ENCODE results near the gene SLC35A3.
"Not testable (repeated sequence)": the region's sequence is repeated elsewhere in the genome, so short reads cannot be mapped to it uniquely, and the experiment has no call there.

The SLC35A3 gene

DNA sequence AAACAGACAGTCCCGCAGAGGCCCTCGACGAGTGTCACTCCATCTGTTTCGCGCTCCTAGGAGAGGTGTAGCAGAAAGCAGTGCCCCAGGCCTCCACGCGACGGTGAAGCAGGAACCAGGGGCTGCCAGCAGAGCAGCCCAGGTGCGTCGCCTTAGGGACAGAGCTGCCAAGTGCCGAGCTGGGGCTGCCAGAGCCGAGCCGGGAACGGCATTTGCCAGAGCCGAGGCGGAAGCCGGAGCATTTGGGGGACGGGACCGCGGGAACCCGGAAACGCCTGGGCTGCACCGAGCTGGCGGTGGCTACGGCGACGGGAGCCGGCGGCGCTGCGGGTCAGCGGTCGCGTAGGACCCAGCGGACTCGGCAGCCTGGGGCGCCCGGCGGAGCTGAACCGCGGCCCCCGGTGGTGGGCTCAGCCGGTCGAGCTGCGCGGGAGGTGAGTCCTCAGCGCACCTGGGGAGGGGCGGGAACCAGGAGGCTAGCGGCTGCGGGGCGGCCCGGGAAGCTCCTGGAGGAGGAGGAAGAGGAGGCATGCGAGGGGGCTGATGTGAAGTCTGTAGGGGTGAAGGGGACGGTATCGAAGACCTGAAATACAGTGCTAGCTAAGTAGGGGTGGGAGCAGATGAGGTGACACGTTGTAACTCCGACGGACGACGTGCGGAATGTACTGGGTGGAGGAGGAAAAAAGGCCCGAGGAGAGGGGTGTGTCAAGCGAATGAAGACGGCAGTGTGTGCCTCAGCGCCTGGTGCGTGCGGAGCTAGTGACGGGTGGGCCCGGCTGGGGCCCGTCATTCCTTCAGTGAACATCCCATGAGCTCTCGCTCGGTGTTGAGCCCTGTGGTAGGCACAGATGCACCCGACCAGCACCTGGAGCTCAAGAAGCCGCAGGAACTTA is at the start of gene SLC35A3:
TSS of gene SLC35A3 (plus strand) at position 268 of the 893 bp plus-strand sequence. CDS start 23,559 bp downstream, outside the sequence.
- peak; percentile 81 for DNase-seq

DNA sequence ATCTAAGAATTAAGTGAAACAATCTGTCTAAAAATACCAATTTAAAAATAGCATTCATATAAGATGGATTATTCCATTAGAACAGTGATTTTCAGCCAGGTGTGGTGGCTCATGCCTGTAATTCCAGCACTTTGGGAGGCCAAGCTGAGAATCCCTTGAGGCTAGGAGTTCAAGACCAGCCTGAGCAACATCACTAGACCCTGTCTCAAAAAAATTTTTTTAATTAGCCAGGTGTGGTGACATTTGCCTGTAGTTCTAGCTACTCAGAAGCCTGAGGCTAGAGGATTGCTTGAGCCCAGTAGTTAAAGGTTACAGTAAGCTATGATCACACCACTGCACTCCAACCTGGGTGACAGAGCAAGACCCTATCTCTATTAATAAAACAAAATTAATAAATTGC is 35.0 kb upstream of the SLC35A3 start:
- DNase-seq = no peak

DNA sequence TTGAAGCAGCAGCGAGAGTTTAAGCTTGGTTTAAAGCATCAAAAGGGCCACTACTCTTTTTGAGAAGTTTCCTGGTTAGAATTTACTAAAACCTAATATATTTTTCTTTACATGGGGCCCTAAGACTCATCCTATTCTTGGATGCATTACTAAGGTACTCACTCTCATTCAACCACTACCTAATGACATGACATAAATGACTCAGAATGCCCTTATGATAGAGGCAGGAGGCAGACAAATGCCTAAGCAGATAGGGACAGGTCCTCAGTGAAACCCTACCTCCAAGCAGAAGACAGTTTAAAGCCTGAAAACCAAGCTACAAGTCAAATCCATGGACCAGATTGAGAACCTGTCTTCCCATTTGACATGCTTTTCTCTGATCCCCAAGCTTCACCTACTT is 34.3 kb upstream of the SLC35A3 start:
- no peak for DNase-seq

DNA sequence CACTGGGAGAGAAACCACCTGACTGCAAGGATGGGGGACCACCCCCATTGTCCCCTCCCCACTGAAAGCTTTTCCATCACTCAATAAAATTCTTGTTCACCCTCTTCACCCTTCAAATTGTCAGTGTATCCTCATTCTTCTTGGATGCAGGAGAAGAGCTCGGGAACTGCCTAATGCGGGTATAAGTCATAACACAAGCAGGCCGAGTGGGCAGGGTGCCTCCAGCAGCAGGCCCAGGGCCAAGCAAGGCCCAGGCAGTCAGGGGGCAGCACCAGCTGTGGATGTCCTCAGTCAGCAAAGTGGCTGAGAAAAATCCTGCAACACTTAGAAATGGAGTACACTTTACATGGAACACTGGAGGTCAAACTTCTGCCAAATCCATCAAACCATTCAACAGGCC is 33.7 kb upstream of the SLC35A3 start:
- no peak for DNase-seq

DNA sequence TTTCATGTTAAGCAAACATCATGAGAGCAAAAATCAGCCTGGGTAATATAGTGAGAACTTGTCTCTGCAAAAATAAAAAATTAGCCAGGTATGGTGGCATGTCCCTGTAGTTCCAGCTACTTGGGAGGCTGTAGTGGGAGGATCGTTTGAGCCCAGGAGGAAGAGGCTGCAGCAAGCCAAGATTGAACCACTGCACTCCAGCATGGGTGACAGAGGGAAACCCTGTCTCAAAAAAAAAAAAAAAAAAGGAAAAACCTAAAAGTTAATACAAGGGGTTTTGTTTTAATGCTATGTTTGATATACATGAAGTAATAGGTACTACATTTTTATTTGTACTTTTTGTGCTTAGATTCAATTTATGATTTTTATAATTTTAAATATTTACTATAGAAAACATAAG is 27.1 kb upstream of the SLC35A3 start:
- no peak for DNase-seq

DNA sequence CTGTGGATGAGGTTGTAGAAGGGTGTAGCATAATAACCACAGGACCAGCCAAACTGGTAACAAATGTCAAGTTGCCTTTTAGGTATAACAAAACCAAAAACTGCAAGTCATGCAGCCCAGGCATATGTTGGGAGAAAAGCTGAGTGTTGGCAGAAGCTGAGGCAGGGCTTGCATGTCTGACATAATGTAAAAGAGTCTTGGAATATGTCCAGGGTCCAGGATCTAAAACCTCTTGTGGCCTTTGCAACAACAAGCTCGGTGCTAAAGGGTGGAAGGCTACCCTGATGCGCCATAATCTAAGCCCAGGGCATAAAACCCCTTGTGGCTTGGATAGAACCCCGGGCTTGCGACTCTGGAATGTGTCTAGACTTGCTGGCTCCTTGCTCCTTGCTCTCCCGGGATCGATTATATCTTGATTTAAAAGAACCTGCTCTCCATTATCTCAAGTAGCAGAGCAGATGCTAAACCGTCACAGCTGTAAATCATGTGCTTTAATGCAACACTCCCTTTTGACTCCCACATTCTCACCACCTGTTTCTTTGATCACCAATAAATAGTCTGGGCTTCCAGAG is 26.5 kb upstream of the SLC35A3 start:
- DNase-seq = no peak

DNA sequence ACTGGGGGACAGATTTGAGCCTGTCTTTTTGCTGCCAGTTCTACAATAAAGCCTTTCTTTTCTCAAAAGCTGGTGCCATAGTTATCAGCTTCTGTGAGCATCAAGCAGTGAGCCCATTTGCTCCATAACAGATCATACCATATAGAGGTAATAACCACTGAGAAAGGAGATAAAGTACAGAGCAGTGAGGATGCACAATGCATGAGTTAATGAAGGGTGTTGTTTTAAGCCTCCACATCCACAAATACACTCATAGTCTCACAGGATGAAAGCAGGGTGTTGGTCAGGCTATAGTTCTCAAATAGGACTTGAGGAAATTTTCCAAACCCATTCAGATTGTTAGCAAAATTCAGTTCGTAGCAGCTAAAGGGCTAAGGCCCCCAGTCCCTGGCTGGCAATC is 25.6 kb upstream of the SLC35A3 start:
- no peak for DNase-seq

DNA sequence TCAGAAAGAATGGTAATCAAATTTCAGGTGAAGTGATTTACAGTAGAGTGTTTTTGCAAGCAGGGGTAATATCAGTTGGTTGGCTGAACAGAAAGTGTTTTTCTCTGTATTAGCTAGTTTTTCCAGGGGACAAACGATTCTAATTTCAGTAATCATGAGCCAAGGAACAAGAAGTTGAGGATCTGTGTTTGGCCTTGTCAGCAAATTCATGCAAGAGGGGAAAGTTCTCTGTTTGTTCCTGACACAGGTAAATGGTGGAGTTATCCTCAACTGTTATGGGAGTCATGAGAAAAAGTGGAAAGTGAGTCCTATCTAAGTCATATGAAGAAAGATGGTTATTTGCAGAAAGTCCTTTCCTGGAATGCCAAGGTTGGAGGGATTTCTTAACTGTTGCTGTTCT is 24.6 kb upstream of the SLC35A3 start:
- DNase-seq = no peak

DNA sequence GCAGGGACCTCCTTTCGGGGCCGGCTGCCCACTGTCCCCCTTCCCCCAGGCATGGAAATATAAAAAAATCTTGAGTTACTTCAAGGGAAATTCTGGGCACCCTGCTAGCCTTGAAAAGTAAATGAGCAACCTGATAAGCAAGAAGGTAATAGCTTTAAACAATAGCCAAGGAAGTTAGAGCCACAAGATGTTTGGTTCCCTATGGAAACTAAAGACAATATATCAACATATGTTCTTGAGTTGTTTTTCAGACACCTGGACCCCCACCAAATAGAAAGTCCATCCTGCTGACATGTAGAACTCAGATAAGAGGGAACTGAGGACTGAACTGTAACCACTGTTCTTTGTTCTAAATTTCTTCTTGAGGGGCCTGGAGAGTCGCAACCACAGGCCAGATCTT is 19.3 kb upstream of the SLC35A3 start:
- no peak for DNase-seq

DNA sequence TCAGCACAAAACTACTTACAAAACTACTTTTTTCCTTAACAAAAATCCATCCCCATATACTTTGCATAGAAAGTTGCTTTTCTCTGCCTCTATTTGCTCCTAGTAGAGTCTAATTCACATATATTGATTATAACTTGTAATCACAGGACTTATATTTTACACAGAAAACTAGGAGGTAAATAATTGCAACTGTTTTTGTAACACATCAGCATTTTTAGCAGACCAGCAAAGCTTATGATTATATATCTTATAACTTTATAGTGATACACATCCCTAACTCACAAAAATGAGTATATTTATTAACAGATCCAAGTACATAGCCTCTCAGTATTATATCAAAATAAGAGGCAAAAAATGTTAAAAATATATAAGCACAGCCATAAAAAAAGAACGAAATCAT is 17.3 kb upstream of the SLC35A3 start:
- DNase-seq = no peak

DNA sequence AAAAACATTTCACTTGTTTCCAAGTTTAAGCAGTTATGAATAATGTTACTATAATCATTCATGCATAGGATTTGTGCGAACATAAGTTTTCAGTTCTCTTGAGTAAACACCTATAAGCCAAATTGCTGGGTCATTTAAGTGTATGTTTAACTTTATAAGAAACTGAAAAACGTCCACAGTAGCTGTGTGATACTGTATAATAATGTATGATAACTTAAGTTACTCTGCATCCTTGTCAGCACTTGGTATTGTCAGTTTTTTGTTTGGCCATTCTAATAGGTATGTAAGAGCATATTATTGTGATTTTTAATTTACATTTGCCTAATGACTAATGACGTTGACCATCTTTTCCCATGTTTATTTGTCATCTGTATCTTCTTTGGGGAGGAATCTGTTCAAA is 14.4 kb upstream of the SLC35A3 start:
- DNase-seq = no peak

DNA sequence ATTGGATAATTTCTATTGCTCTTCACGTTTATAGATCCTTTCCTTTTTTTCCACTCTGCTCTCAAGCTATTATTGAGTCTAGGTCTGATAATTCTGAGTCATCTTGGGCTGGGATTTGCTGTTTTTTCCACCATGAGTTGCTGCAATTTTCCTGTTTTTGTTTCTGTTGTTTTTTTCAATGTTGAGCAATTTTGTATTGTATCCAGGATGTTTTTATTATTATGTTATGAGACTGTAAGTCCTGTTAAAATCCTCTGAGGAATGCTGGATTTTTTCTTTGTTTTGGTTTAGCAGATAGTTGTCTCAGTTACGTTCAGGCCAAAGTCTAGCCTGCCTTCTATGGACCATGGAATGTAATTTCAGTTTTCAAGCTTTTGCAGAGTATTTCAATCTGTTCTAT is 13.0 kb upstream of the SLC35A3 start:
- no peak for DNase-seq

DNA sequence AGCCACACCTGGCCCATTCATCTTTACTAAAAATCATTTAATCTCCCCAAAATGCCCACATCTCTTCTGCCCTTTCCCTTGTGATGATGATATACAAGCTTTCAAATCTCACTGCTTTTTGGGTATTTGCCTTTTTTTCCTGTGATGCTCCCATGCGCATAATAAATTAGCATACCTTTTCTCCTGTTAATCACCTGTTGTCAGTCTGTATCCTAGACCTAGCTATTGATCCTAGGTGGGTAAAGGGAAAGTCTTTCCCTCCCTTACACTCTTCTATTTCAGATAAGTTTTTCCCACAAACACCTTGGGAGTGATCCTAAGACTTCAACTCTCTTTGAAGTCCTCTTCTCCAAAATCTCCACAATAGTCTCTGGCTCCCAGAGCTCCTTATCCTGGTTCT is 12.0 kb upstream of the SLC35A3 start:
- DNase-seq = no peak

DNA sequence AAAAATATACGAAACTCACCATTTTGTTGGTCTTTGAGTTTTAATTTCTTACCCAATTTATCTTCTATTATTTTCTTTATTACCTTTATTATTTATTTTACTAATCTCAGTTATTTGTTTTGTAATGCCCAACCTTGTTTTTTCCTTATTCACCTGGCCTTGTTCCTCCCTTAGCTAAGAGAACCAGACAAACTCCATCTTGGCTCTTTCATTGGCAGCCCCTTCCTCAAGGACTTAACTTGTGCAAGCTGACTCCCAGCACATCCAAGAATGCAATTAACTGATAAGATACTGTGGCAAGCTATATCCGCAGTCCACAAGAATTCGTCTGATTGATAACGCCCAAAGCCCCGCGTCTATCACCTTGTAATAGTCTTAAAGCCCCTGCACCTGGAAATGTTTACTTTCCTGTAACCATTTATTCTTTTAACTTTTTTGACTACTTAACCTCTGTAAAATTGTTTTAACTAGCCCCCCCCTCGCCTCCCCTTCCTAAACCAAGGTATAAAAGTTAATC is 10.5 kb upstream of the SLC35A3 start:
- DNase-seq = not testable (repeated sequence)

DNA sequence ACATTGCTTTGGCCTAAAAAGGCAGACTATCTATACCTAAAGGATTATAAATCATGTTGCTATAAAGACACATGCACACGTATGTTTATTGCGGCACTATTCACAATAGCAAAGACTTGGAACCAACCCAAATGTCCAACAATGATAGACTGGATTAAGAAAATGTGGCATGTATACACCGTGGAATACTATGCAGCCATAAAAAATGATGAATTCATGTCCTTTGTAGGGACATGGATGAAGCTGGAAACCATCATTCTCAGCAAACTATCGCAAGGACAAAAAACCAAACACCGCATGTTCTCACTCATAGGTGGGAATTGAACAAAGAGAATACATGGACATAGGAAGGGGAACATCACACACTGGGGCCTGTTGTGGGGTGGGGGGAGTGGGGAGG is 9.5 kb upstream of the SLC35A3 start:
- not testable (repeated sequence) for DNase-seq

DNA sequence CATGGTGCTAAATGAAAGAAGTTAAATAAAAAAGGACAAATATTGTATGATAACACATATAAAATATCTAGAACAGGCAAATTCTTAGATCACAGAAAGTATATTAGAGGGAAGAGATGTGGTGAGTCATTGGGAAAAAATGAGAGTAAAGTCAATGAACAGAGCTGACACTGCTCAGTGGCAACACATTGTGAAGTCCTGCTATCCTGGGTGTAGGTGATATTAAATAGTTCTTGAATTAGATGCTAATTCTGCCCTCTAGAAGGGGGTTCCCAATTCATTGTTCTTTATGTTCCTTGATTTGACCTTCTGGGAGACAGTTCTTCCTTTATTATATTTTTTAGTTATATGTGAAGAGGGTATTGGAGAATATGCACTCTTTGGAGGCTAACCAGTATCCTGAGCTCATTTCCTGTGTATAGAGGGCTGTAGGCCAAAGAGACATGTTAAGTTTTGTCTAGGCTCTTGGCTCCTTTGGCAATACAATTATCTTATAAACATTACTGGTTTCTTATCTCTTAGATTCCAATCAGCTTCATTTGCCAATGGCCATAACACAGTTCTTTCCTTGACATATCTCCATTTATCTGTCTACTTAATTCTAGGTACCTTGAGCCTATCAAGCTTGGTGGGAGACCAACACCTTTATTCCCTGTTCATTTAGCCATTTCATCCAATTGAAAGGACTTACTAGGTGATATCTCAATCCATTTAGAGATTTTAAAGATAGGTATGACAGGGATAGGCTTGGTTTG is 6.6 kb upstream of the SLC35A3 start:
- DNase-seq = no peak

DNA sequence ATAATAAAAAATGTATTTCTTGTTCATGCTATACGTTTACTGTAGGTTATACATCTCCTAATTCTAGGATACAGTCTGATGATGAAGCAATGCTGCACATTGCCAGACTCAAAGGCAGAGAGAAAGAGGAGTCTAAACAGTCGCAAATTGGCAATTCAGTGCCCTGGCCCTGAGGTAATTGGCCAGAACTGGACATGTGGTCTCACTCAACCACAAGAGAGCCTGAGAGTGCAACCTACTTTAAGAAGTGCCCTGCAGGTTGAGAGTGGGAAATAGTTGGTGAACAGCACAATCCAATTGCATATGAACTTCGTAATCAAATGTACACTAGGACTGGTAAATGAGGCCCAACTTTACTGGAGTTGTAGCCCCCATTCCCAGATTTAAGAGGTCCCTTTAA is 5.0 kb upstream of the SLC35A3 start:
- DNase-seq = no peak

DNA sequence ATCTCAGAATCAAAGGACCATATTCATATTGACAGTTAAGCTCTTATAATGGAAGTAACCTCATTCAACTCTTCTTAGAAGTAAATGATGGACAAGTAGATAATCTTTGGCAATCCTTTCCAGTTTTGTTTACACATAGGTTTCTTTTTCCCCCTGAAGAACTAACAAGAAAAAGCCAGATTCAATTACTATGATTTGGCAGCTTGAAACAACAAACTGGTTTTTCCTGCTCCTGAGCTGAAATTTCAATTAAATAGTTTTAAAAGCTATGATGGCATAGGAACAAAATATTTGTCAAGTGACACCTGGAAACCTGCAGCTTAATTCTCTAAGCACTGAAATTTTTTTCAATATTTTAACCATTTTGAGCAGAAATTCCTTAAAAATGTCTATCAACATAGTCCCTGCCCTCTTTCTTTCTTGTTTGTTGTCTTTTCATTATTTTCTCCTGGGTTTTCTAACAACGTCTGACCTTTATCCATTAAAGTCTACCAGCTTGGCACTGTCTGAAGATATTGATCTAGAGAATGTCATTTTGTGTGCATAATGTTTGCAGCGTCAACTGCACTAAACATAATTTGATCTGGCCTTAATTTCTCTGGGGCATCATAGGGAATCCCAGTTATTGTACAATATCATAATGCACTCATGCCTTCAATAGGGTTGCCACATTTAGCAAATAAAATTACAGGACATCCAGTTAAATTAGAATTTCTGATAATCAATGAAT is 4.0 kb upstream of the SLC35A3 start:
- DNase-seq = no peak

DNA sequence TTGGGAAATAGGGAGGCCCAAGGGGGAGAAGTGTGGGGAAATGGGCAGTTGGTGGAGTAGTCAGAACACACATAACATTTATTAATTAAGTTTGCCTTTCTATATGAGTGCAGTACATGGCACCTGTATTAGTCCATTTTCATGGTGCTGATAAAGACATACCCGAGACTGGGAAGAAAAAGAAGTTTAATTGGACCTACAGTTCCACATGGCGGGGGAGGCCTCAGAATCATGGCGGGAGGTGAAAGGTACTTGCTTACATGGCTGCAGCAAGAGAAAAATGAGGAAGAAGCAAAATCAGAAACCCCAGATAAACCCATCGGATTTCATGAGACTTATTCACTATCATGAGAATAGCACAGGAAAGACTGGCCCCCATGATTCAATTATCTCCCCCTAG is 1.6 kb upstream of the SLC35A3 start:
- no peak for DNase-seq

DNA sequence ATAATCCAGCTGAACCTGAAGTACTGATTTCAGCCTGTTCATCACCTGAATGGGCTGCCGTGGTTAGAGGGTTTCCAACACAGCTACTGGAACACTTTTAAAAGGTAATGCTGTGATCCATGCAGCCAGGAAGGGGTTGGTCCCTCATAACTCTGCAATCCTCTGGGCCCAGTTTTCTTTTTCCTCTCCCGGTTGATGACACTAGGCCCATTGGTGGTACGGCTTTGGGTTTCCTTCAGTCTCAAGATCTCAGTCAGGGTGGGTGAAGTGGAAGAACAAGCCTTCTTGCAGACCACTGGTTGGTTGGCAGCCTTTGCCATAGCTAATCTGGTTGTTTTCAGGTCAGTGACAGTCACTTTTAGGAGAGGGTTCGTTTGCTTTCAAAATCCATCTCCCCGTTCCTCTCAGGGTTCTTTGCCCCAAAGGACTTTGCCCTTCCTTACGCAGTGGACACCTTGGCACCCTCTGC is 502 bp upstream of the SLC35A3 start:
- no peak for DNase-seq

DNA sequence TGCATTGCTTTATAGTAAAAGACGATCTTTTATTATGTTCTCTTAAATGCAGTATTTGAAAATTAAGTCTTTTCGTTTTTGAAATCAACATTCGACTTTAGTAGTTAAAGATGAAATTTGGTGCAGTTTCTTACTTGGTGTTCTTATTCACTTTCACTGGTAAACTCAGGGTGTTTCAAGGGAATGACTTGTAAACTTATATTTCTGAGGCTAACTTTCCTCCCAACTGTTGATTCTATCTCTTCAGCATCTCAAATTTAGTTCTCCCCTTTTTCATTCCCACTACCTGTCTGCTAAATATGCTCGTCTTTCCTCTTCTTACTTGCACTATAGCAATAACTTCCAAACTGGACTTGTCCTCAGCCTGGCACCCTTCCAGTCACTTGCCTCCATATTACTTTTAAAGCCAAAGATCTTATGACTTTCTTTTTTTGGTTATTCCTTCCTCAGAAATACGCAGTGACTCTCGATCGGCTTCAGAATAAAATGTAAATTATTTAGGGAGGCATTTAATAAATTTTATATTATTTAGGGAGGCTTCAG is 988 bp downstream of the SLC35A3 start:
- no peak for DNase-seq

DNA sequence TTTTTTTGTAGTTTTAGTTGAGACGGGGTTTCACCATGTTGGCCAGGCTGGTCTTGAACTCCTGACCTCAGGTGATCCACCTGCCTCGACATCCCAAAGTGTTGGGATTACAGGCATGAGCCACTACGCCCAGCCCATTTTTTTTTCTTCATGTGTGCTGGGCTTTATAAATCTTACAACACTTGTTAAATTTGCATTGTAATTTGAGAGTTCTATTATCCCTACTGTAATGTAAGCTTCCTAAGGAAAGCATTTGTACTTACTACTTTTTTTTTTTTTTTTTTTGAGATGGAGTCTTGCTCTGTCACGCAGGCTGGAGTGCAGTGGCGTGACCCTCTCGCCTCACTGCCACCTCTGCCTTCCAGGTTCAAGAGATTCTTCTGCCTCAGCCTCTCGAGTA is 2.3 kb downstream of the SLC35A3 start:
- not testable (repeated sequence) for DNase-seq

DNA sequence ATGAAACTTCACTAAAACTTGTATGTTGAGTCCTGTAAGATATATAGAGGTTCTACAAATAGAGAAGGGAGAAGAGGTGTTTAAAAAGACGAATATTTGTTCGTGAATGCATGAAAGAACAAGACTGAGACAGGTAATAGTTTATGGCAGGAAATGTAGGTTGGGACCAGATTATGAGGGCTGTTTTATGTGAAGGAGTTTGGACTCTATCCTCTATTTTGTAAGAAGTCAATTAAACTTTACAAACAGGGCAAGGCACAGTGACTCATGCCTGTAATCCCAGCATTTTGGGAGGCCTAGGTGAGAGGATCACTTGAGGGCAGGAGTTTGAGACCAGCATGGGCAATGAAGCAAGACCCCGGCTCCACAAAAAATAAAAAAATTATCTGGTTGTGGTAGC is 5.7 kb downstream of the SLC35A3 start:
- no peak for DNase-seq
